ENCODE results near the gene ARFGEF3.

Gene ARFGEF3

DNA sequence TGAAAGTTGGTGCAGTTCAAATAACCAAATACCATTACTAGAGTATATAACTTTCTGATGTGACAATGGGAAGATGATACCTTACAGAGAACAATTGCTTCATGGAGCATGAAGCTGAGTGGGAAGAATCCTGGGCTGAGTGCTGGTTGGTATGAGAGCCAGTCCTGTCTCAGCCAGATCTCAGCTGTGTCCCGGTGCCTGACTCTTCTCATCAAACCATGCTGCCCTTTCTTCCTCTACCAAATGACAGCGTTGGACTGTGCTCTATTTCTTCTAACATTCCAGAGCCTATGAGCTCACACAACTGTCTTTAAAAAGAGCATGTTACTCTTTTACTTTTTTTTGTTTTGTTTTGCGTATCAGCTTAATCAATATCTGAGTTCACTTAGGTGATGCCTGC is 84.0 kb downstream of the ARFGEF3 start:
- TF ChIP-seq, protein P1, sequence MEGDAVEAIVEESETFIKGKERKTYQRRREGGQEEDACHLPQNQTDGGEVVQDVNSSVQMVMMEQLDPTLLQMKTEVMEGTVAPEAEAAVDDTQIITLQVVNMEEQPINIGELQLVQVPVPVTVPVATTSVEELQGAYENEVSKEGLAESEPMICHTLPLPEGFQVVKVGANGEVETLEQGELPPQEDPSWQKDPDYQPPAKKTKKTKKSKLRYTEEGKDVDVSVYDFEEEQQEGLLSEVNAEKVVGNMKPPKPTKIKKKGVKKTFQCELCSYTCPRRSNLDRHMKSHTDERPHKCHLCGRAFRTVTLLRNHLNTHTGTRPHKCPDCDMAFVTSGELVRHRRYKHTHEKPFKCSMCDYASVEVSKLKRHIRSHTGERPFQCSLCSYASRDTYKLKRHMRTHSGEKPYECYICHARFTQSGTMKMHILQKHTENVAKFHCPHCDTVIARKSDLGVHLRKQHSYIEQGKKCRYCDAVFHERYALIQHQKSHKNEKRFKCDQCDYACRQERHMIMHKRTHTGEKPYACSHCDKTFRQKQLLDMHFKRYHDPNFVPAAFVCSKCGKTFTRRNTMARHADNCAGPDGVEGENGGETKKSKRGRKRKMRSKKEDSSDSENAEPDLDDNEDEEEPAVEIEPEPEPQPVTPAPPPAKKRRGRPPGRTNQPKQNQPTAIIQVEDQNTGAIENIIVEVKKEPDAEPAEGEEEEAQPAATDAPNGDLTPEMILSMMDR (IDR thresholded peaks at IDR 0.05; ENCODE audit: control insufficient read depth, extremely low read depth, insufficient read depth): no peak
- no peak overlapping the region for H3K4me3 ChIP-seq (ENCODE audit: low read depth, low read length)
- no peak for DNase-seq (ENCODE audit: low read depth)

DNA sequence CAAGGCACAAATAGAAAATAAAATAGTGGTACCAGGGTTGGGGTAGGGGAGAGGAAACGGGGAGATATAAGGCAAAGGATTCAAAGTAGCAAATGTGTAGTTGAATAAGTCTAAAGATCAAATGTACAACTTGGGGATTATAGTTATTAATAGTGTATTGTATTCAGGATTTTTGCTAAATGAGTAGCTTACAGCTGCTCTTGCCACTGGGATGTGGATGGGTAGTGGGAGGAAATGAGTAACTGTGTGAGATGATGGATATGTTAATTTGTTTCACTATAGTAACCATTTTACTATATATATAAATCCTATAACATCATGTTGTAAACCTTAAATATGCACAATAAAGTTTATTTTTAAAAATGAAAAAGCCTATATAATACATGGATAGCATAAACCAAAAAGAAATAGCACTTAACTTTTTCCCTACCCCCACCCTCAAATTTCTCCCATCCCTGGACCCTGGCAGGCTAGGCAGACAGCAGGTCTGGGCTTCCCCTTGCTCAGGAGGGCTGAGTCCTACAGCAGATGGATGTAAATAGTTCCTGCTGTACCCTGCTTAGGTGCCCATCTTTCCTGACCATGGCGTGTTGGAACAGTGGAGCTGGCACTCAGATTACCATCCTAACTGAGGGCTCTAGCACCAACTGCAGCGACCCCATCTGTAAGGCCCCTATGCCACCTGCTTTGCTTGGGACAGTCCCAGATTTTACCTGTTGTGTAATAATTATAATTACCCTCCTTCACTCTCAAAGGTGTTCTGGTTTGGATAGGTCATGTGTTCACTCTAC is 85.1 kb downstream of the ARFGEF3 start:
- TF ChIP-seq, protein P1 (IDR thresholded peaks at IDR 0.05; ENCODE audit: control insufficient read depth, extremely low read depth, insufficient read depth): no peak
- H3K4me3 ChIP-seq (ENCODE audit: low read depth, low read length): no peak overlapping the region
- DNase-seq (ENCODE audit: low read depth): no peak

DNA sequence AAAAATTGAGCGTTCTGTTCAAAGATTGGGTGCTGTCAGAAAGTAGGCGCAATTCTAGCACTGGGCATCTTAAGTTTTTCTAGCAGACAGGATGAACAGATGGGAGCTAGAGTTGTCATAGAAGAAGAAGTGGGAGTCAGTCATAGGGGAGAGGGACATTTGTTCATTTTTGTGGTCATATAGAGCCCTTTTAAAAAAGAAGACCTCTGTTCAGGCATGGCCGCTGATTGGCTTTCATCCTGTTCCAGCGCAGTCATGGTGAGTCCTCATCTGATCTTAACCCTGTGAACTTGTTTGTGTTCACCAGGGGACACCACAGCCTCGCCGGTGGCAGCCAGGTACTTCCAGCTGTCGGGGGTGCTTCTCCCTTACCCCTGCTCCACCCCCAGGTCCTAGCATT is 86.3 kb downstream of the ARFGEF3 start:
- TF ChIP-seq, protein P1 (IDR thresholded peaks at IDR 0.05; ENCODE audit: control insufficient read depth, extremely low read depth, insufficient read depth): no peak
- DNase-seq (ENCODE audit: low read depth): no peak
- H3K4me3 ChIP-seq (ENCODE audit: low read depth, low read length): no peak overlapping the region

DNA sequence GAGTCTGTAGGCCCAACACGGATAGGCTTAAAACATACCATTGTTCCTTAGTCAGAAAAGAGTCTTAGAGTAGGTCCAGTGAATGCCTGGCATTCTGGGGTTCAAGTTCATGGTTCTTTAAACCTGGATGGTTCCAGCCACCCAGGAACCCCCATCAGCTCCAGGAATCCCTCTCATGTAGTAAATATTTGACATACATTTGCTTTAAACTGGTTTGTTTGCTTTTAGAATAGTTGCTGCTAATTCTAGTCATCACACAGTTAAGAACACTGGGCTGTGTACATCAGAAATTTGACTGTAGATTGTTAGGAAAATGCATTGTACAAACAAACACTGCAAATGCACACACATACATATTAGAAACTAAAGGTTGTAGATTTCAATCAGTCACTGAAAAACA is 87.1 kb downstream of the ARFGEF3 start:
- DNase-seq (ENCODE audit: low read depth): no peak
- TF ChIP-seq, protein P1 (IDR thresholded peaks at IDR 0.05; ENCODE audit: control insufficient read depth, extremely low read depth, insufficient read depth): no peak
- no peak overlapping the region for H3K4me3 ChIP-seq (ENCODE audit: low read depth, low read length)

DNA sequence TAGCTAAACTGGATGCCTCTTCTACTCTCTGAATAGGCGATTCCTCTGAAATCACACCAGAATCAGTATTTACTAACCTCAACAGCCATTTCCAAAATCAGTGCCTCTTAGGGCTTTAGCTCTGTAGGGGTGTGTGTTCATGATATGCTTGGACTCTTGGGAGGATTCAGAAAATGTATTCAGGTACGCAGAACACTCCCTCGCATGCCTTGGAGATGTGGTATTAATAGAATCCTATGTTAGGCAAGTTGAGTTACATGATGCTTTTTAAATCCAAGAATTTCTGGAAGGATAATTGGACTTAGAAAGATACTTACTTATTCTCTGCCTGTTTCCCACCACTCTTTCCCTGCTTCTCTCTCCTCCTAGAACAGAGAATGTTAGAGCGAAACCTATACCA is 88.3 kb downstream of the ARFGEF3 start:
- no peak for DNase-seq (ENCODE audit: low read depth)
- TF ChIP-seq, protein P1 (IDR thresholded peaks at IDR 0.05; ENCODE audit: control insufficient read depth, extremely low read depth, insufficient read depth): no peak
- no peak overlapping the region for H3K4me3 ChIP-seq (ENCODE audit: low read depth, low read length)

DNA sequence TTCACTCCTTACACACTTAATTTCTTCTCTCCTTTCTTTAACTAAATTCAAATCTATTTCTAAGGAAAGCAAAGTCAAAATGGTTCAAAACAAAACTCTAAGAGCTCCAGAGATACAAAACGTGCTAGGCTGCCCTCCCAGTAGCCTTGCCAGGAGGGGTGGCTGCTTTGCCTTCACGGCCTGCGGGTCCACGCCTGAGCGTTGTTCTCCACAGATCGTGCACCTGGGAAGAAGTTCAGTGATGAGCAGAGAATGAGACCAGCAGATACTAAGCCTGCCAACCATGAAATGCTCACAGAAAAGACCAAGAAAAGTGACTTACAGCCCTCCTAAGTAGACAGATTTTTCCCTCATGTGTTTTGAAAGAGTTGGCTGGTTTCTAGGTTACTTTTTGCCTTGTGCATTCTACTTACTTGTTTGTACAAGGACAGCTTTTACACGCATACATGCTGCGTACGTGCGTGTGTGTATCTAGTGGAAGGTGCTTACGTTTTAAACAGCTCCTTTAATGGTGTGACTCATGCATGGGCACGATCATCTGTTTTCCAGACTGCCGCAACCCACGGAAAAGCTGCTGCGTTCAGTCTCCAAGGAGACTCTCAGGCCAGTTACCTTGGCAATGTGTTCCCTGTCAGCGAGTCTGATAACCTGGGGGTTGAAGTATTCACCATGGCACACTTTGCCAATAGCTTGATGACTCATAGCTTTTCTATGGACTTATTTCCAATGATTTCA is 88.9 kb downstream of the ARFGEF3 start:
- TF ChIP-seq, protein P1 (IDR thresholded peaks at IDR 0.05; ENCODE audit: control insufficient read depth, extremely low read depth, insufficient read depth): no peak
- no peak for DNase-seq (ENCODE audit: low read depth)
- no peak overlapping the region for H3K4me3 ChIP-seq (ENCODE audit: low read depth, low read length)
